OCI-LY3 (cell line): ENCODE data around the gene ZKSCAN4.

Experiments
- H2AFZ ChIP-seq: fragments of 200-600, 300-600 bp; shearing (Covaris generic); 2 replicates; pipeline ENCODE4 v1.6.0; 2014; ENCODE audit warnings: antibody characterized with exemption, low read depth, low read length
- H3K27ac ChIP-seq: fragments of 200-600, 300-600 bp; sonication (generic); 2 replicates; pipeline ENCODE4 v1.5.1; 2014; ENCODE audit warnings: mild to moderate bottlenecking, low read length, moderate library complexity, mixed read lengths
- H3K27me3 ChIP-seq: fragments of 200-600, 300-600 bp; sonication (generic); 2 replicates; pipeline ENCODE4 v1.6.1; 2014; ENCODE audit warnings: low read depth, low read length, mixed read lengths
- H3K36me3 ChIP-seq: fragments of 200-600, 300-600 bp; sonication (generic); replicated peaks from 2 replicates; pipeline ENCODE3; 2014; ENCODE audit warnings: low read depth, low read length, mixed read lengths
- H3K4me1 ChIP-seq: fragments of 300-600, 200-600 bp; sonication (generic); 2 replicates; pipeline ENCODE4 v1.6.1; 2014; ENCODE audit warnings: low read length, mixed read lengths
- H3K4me2 ChIP-seq: fragments of 200-600, 300-600 bp; sonication (generic); 2 replicates; pipeline ENCODE4 v1.6.1; 2014; ENCODE audit warnings: low read length, mixed read lengths
- H3K4me3 ChIP-seq: fragments of 300-600, 200-600 bp; sonication (generic); 2 replicates; pipeline ENCODE4 v1.5.1; 2014; ENCODE audit warnings: antibody characterized with exemption, mild to moderate bottlenecking, low read length, moderate library complexity
- H3K79me2 ChIP-seq: fragments of 300-600, 200-600 bp; shearing (Covaris generic); 2 replicates; pipeline ENCODE4 v1.6.1; 2014; ENCODE audit warnings: mild to moderate bottlenecking, low read length, mixed read lengths
- H3K9ac ChIP-seq: fragments of 300-600, 200-600 bp; shearing (Covaris generic); 2 replicates; pipeline ENCODE4 v1.6.0; 2014; ENCODE audit warnings: mild to moderate bottlenecking, low read length, moderate library complexity
- H3K9me3 ChIP-seq: fragments of 200-600, 300-600 bp; shearing (Covaris generic); 2 replicates; pipeline ENCODE4 v1.6.1; 2014; ENCODE audit warnings: low read length, mixed read lengths; ENCODE audit not compliant: insufficient read depth
- H4K20me1 ChIP-seq: fragments of 200-600, 300-600 bp; sonication (generic); 2 replicates; pipeline ENCODE4 v1.6.1; 2016; ENCODE audit warnings: low read length, mixed read lengths; ENCODE audit not compliant: insufficient read depth
- EZH2phosphoT487 ChIP-seq: fragments of 200-600 bp; shearing (Covaris generic); IDR thresholded peaks from 2 replicates; pipeline ENCODE4 v1.6.1; 2018; ENCODE audit warnings: antibody characterized with exemption, mixed run types, low read depth
- TF ChIP-seq, protein P1 (sequence below): fragments of 200-600, 300-600 bp; sonication (generic); IDR thresholded peaks from 2 replicates; pipeline ENCODE4 v1.5.1; 2014; ENCODE audit warnings: antibody characterized with exemption, low read length, low read depth

ZKSCAN4 gene

DNA sequence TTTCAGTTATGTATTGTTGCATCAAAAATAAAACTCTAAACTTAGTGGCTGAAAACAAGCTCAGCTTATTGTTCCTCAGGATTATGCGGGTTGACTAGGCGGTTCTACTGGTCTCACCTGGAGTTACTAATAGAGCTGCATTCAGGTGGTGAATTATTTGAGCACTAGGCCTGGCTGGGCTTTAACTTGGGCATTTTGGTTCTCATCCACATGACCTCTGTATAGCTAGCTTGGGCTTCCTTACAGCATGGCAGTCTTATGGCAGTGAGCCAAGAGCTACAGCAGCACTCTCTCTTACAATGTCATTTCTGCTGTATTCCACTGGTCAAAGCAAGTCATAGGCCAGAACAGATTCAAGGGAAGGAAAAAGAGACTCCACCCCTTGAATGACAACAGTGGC is 30.9 kb upstream of the ZKSCAN4 start:
- no peaks in the 10 kb centered on the region for H4K20me1 ChIP-seq
- TF ChIP-seq EZH2phosphoT487 = no peak
- TF ChIP-seq, protein P1, sequence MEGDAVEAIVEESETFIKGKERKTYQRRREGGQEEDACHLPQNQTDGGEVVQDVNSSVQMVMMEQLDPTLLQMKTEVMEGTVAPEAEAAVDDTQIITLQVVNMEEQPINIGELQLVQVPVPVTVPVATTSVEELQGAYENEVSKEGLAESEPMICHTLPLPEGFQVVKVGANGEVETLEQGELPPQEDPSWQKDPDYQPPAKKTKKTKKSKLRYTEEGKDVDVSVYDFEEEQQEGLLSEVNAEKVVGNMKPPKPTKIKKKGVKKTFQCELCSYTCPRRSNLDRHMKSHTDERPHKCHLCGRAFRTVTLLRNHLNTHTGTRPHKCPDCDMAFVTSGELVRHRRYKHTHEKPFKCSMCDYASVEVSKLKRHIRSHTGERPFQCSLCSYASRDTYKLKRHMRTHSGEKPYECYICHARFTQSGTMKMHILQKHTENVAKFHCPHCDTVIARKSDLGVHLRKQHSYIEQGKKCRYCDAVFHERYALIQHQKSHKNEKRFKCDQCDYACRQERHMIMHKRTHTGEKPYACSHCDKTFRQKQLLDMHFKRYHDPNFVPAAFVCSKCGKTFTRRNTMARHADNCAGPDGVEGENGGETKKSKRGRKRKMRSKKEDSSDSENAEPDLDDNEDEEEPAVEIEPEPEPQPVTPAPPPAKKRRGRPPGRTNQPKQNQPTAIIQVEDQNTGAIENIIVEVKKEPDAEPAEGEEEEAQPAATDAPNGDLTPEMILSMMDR = no peak
- H2AFZ ChIP-seq = no peak overlapping the region
- no peak overlapping the region for H3K9ac ChIP-seq
- no peaks in the 10 kb centered on the region for H3K36me3 ChIP-seq
- H3K27ac ChIP-seq = no peak overlapping the region
- no peak overlapping the region for H3K4me2 ChIP-seq
- H3K79me2 ChIP-seq = peaks cover 5% of the 10 kb centered on the region; the same call in 1 of the 2 replicates
- H3K4me3 ChIP-seq = no peak overlapping the region
- H3K4me1 ChIP-seq = peaks cover 11% of the 10 kb centered on the region; the same call in 1 of the 2 replicates
- no peaks in the 10 kb centered on the region for H3K27me3 ChIP-seq
- H3K9me3 ChIP-seq = no peaks in the 10 kb centered on the region

DNA sequence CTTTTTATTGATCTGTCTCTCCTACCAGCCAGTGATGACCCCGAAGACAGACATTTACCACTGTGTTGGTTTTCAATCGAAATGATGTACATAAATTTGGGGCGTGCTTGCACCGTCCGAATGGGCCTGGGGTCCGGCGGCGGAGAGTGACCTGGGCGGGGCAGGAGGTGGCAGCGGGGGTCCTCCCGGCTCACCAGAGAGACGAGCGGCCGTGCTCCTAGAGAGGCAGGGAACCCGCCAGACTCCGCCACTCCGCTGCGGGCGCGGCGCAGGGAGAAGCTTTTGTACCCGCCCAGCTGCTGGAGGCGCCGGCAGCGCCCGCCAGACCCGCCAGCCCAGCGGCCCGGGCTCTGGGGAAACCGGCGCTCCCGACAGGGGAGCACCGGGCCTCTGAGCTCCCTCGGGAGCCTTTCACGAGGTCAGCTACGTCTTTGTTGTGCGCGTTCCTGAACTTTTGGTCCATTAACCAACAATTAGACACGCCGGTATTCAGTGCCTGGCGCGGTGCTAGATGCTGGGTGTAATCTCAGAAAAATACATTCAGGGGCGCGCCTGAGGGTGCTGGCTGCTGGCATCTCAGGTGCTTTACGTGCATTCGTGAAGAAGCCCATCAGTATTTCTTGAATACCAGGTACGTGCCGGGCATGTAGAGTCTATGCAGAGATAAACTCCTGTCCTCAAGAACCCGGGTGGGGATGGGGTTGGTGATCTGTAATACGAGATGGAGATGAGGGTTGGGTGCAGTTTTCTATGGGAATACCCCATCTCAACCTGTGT is 29.4 kb upstream of the ZKSCAN4 start, which contains the start of gene PGBD1:
TSS of gene PGBD1 (plus strand) at position 285 of the 777 bp plus-strand sequence. CDS start 2,242 bp downstream, outside the sequence.
- no peak within 1 kb of the TSS for H3K27ac ChIP-seq
- peaks cover 11% of the 10 kb centered on the region; the same call in 1 of the 2 replicates for H3K4me1 ChIP-seq
- peaks cover 6% of the 10 kb centered on the region for H3K36me3 ChIP-seq
- no peak for TF ChIP-seq EZH2phosphoT487
- TF ChIP-seq, protein P1 = no peak
- H4K20me1 ChIP-seq = no peaks in the 10 kb centered on the region
- peaks cover 5% of the 10 kb centered on the region; the same call in 1 of the 2 replicates for H3K79me2 ChIP-seq
- H3K9me3 ChIP-seq = no peaks in the 10 kb centered on the region
- H3K9ac ChIP-seq = peak within 1 kb of the TSS; percentile 73
- H3K4me2 ChIP-seq = peak within 1 kb of the TSS; percentile 74
- H3K27me3 ChIP-seq = no peaks in the 10 kb centered on the region
- H3K4me3 ChIP-seq = peak within 1 kb of the TSS; percentile 89
- H2AFZ ChIP-seq = peak within 1 kb of the TSS; percentile 90

DNA sequence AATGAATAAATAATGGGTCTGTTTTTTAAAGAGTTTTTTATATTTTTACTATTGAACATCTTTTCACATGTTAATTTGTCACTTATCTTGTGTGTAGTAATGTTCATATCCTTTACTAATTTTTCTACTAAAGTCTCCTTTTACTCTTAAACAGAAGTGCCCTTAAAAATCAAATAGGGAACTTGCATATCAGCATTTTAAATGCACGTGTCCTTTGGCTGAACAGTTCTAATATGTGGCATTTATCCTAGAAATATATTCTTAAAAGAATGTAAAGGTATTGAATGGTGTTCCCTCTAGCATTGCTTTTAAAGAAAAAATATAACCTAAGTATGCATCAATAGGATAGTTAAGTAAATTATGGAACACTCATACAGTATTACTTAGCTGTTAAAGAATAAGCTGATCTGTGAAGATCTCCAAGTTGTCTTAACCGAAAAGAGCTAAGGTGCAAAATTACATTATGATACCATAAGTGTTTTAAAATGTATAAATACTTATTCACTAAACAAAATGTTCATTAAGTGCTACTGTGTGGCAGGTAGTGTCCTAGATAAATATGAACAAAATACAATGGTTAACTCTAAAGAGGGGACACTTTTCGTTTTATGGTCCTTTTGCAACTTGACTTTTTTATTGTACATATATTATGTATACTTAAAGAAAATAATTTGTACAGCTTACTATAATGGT is 28.7 kb upstream of the ZKSCAN4 start:
- H3K79me2 ChIP-seq = peaks cover 5% of the 10 kb centered on the region; the same call in 1 of the 2 replicates
- H3K36me3 ChIP-seq = peaks cover 11% of the 10 kb centered on the region
- no peaks in the 10 kb centered on the region for H4K20me1 ChIP-seq
- H2AFZ ChIP-seq = peak overlapping the region; percentile 42
- H3K27ac ChIP-seq = no peak overlapping the region
- peak overlapping the region; percentile 74 for H3K4me2 ChIP-seq
- peak overlapping the region; percentile 73 for H3K9ac ChIP-seq
- no peaks in the 10 kb centered on the region for H3K27me3 ChIP-seq
- no peak for TF ChIP-seq EZH2phosphoT487
- TF ChIP-seq, protein P1 = no peak
- peak overlapping the region; percentile 89 for H3K4me3 ChIP-seq
- H3K9me3 ChIP-seq = no peaks in the 10 kb centered on the region
- peaks cover 11% of the 10 kb centered on the region; the same call in 1 of the 2 replicates for H3K4me1 ChIP-seq

DNA sequence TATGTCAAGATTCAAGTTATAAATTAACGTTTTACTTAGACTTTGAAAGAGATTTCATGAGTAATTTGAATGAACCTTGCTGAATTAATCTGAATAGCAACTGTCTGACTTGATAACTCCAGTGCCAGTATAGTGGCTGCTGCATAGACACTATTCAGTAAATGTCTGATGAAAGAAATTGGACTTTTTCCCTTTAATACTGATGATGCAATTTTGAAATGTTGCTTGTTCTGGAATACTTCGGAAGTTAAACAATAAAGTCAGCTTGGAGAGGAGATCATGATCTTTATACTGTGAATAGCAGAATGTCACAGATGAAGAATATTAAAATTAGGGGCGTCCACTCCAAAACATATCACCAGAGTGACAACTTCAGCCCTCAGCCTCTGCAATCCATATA is 25.7 kb upstream of the ZKSCAN4 start:
- Histone ChIP-seq H3K79me2 (peaks cover 5% of the 10 kb centered on the region; the same call in 1 of the 2 replicates), H3K27ac (no peak overlapping the region), H3K9ac (no peak overlapping the region), H2AFZ (no peak overlapping the region), H3K27me3 (no peaks in the 10 kb centered on the region), H3K4me3 (no peak overlapping the region), H3K4me1 (peaks cover 14% of the 10 kb centered on the region; the same call in 1 of the 2 replicates), H3K9me3 (no peaks in the 10 kb centered on the region), H3K36me3 (peaks cover 11% of the 10 kb centered on the region), H4K20me1 (no peaks in the 10 kb centered on the region), H3K4me2 (no peak overlapping the region)
- TF ChIP-seq, protein P1 = no peak
- no peak for TF ChIP-seq EZH2phosphoT487
